H4 (cell line): ENCODE data around the gene PPP1R12B. TPM values are rescaled to one million over a fixed set of nuclear protein-coding genes. Genes with fewer than 3 reads are reported as not detected.
"Not testable (repeated sequence)": the region's sequence is repeated elsewhere in the genome, so short reads cannot be mapped to it uniquely, and the experiment has no call there.

ENCODE experiments used
- DNase-seq: peaks from one replicate; pipeline ENCODE4 v3.0.0-alpha.2; 2015; ENCODE audit warnings: low spot score
- total RNA-seq: library from RNA; depleted of rRNA; stranded (reverse); fragments of >200 nt; shearing (Covaris generic); gene quantifications from 2 replicates; pipeline ENCODE4 v1.2.3, GENCODE V29; 2014

Gene PPP1R12B
- total RNA-seq, 1 experiment from 2014 or later = 5.7 TPM

- DNase-seq = peak; percentile 82
These were observed 183.5 kb downstream of the PPP1R12B start for GRCh38 chr1:202531812-202532616.

- DNase-seq = peak; percentile 54
These were observed 190.7 kb downstream of the PPP1R12B start for GRCh38 chr1:202539166-202539574.

- DNase-seq = not testable (repeated sequence)
These were observed 191.1 kb downstream of the PPP1R12B start for GRCh38 chr1:202539583-202539982.

GRCh38 chr1:202540014-202540413, 191.5 kb downstream of the PPP1R12B start:
- no peak for DNase-seq

- no peak for DNase-seq
These were observed 191.9 kb downstream of the PPP1R12B start for GRCh38 chr1:202540448-202540847.

GRCh38 chr1:202540858-202541257, 192.4 kb downstream of the PPP1R12B start:
- DNase-seq = not testable (repeated sequence)

GRCh38 chr1:202542415-202542814, 193.9 kb downstream of the PPP1R12B start:
- not testable (repeated sequence) for DNase-seq

GRCh38 chr1:202543537-202543936, 195.0 kb downstream of the PPP1R12B start:
- not testable (repeated sequence) for DNase-seq

- not testable (repeated sequence) for DNase-seq
These were observed 196.4 kb downstream of the PPP1R12B start for GRCh38 chr1:202544766-202545449.

GRCh38 chr1:202545647-202546303, 197.3 kb downstream of the PPP1R12B start:
- DNase-seq = not testable (repeated sequence)

- not testable (repeated sequence) for DNase-seq
These were observed 197.9 kb downstream of the PPP1R12B start for GRCh38 chr1:202546377-202546776.

GRCh38 chr1:202546796-202547195, 198.3 kb downstream of the PPP1R12B start:
- not testable (repeated sequence) for DNase-seq

GRCh38 chr1:202547215-202547614, 198.7 kb downstream of the PPP1R12B start:
- DNase-seq = no peak

GRCh38 chr1:202550088-202550487, 201.6 kb downstream of the PPP1R12B start:
- DNase-seq = not testable (repeated sequence)

GRCh38 chr1:202551683-202552082, 203.2 kb downstream of the PPP1R12B start:
- no peak for DNase-seq

- not testable (repeated sequence) for DNase-seq
These were observed 204.1 kb downstream of the PPP1R12B start for GRCh38 chr1:202552615-202553014.

GRCh38 chr1:202553078-202553477, 204.6 kb downstream of the PPP1R12B start:
- not testable (repeated sequence) for DNase-seq

- DNase-seq = no peak
These were observed 205.1 kb downstream of the PPP1R12B start for GRCh38 chr1:202553560-202554038.

- not testable (repeated sequence) for DNase-seq
These were observed 206.1 kb downstream of the PPP1R12B start for GRCh38 chr1:202554619-202555018.

GRCh38 chr1:202556037-202556436, 207.5 kb downstream of the PPP1R12B start:
- DNase-seq = not testable (repeated sequence)

- DNase-seq = not testable (repeated sequence)
These were observed 209.2 kb downstream of the PPP1R12B start for GRCh38 chr1:202557662-202558061.

GRCh38 chr1:202561240-202561639, 212.7 kb downstream of the PPP1R12B start:
- DNase-seq = no peak
